Neural crest cell (in vitro differentiated cells): ENCODE measurements around the gene MYO16. TPM values are rescaled to one million over a fixed set of nuclear protein-coding genes. Genes with fewer than 3 reads are reported as not detected.
"Not testable (repeated sequence)": the region's sequence is repeated elsewhere in the genome, so short reads cannot be mapped to it uniquely, and the experiment has no call there.

ENCODE experiments used
- DNase-seq: peaks from one replicate; pipeline ENCODE4 v3.0.0; 2021; ENCODE audit warnings: low read depth, mixed read lengths, low spot score
- H3K27ac Mint-ChIP-seq: one replicate; pipeline ENCODE4 v1.8.0; 2021; ENCODE audit warnings: mild to moderate bottlenecking, mixed read lengths; ENCODE audit not compliant: unreplicated experiment
- H3K27me3 Mint-ChIP-seq: 2 replicates; pipeline ENCODE4 v1.8.0; 2021; ENCODE audit warnings: low read depth, mild to moderate bottlenecking, mixed read lengths
- H3K36me3 Mint-ChIP-seq: 2 replicates; pipeline ENCODE4 v1.8.0; 2021; ENCODE audit warnings: low read depth, mild to moderate bottlenecking, mixed read lengths
- H3K4me1 Mint-ChIP-seq: 2 replicates; pipeline ENCODE4 v1.8.0; 2021; ENCODE audit warnings: mixed read lengths
- H3K4me3 Mint-ChIP-seq: one replicate; pipeline ENCODE4 v1.8.0; 2021; ENCODE audit warnings: mild to moderate bottlenecking, mixed read lengths
- H3K9me3 Mint-ChIP-seq: 2 replicates; pipeline ENCODE4 v1.8.0; 2021; ENCODE audit warnings: mixed read lengths
- CTCF ChIP-seq: fragments of 200-600 bp; sonication (generic); conservative IDR thresholded peaks from 2 replicates; pipeline ENCODE4 v1.5.0; 2021; ENCODE audit warnings: antibody characterized with exemption, mild to moderate bottlenecking
- total RNA-seq: library from RNA; stranded (reverse); gene quantifications from 2 replicates; pipeline ENCODE4 v1.2.1, GENCODE V29; 2021

Gene MYO16
- total RNA-seq, 1 donor from 2014 or later = 3.3 TPM

DNA sequence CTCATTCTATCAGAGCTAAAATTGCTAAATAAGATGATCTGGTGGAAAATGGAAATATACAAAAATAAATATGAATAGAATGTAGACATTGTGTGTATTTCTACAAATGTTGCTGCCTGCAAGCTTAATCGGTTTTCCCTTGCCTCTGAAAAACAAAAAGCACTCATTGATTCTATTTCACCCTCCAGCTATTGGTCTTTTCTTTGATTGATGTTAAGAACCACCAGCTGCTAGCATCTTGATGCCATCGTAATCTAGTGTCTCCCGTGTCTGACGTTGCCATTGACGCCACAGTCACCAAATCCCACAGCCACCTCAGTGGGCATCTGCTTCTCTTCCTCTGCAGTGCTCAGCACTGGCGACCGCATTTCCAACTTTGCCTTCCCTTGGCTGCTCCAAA lies 461.8 kb downstream of the MYO16 start:
- Mint-ChIP-seq H3K36me3 (peaks cover 3% of the 10 kb centered on the region), H3K27me3 (no peaks in the 10 kb centered on the region), H3K4me1 (peaks cover 8% of the 10 kb centered on the region), H3K9me3 (no peaks in the 10 kb centered on the region), H3K27ac (no peak overlapping the region), H3K4me3 (no peak overlapping the region)
- DNase-seq = no peak
- TF ChIP-seq CTCF = no peak

- DNase-seq, H3K9me3 Mint-ChIP-seq, H3K36me3 Mint-ChIP-seq, H3K27me3 Mint-ChIP-seq, H3K4me1 Mint-ChIP-seq, H3K4me3 Mint-ChIP-seq, H3K27ac Mint-ChIP-seq: not testable (repeated sequence)
Measured at GRCh38 chr13:109092186-109092585, 462.8 kb downstream of the MYO16 start.

DNA sequence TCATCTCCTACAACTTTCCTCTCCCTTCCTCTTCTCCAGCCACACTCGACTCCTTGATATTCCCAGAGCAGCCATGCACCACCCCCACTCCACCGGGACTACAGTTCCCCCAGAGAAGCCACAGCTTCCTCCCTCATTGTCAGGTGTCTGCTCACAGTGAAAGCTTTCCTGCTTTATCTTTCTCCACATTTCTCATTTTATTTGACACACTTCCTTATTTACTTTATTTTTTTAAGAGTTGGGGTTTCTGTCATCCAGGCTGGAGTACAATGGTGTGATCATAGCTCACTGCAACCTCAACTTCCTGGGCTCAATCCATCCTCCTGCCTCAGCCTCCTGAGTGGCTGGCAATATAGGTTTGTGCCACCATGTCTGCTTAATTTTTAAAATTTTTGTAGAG lies 464.6 kb downstream of the MYO16 start:
- Mint-ChIP-seq H3K4me3 (no peak overlapping the region), H3K27me3 (no peaks in the 10 kb centered on the region), H3K9me3 (peaks cover 4% of the 10 kb centered on the region), H3K27ac (no peak overlapping the region), H3K4me1 (peaks cover 9% of the 10 kb centered on the region), H3K36me3 (peaks cover 3% of the 10 kb centered on the region)
- DNase-seq = no peak
- TF ChIP-seq CTCF = no peak

- TF ChIP-seq CTCF = no peak
- Mint-ChIP-seq H3K4me3 (no peak overlapping the region), H3K27me3 (no peaks in the 10 kb centered on the region), H3K27ac (no peak overlapping the region), H3K4me1 (peaks cover 9% of the 10 kb centered on the region), H3K36me3 (peaks cover 3% of the 10 kb centered on the region), H3K9me3 (peaks cover 4% of the 10 kb centered on the region)
- no peak for DNase-seq
Measured at GRCh38 chr13:109095126-109095525, 465.7 kb downstream of the MYO16 start.

DNA sequence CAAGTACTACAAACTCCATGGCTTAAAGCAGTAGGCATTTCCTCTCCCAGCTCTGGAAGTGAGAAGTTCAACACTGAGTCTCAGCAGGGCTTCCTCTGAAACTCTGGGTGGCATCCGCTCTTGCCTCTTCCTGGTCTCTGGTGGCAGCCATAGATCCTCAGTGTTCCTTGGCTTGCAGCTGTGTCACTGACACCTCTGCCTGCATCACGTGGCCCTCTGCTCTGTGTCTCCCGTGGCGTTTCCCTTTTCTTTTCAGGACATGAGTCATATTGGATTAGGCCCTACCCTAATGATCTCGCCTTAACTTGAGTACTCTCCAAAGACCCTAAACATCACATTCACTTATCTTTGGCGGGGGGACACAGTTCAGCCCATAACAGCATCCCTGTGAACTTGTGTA lies 466.7 kb downstream of the MYO16 start:
- no peak for DNase-seq
- Mint-ChIP-seq H3K9me3 (peaks cover 4% of the 10 kb centered on the region), H3K4me1 (peaks cover 9% of the 10 kb centered on the region), H3K27ac (no peak overlapping the region), H3K4me3 (no peak overlapping the region), H3K27me3 (no peaks in the 10 kb centered on the region), H3K36me3 (peaks cover 3% of the 10 kb centered on the region)
- no peak for TF ChIP-seq CTCF

- H3K36me3 Mint-ChIP-seq = no peaks in the 10 kb centered on the region
- no peak for TF ChIP-seq CTCF
- peaks cover 4% of the 10 kb centered on the region for H3K9me3 Mint-ChIP-seq
- no peak for DNase-seq
- no peak overlapping the region for H3K27ac Mint-ChIP-seq
- H3K27me3 Mint-ChIP-seq = no peaks in the 10 kb centered on the region
- H3K4me3 Mint-ChIP-seq = no peak overlapping the region
- H3K4me1 Mint-ChIP-seq = peaks cover 4% of the 10 kb centered on the region
Measured at GRCh38 chr13:109100705-109101304, 471.4 kb downstream of the MYO16 start.
